Right atrium auricular region (tissue), 2 donors: ENCODE measurements around the gene PHF12. TPM values are rescaled to one million over a fixed set of nuclear protein-coding genes. Genes with fewer than 3 reads are reported as not detected.

Experiments
- DNase-seq: peaks from one replicate; pipeline ENCODE4 v3.0.0-alpha.2; 2019; ENCODE audit warnings: low spot score
- H3K27ac ChIP-seq, 2 donors: fragments of 200-600 bp; sonication (generic); 1 replicate in 1 of 2; 2 replicates in 1 of 2; pipeline ENCODE4 v1.5.1; 2016 to 2019
- H3K27me3 ChIP-seq, 2 donors: fragments of 200-600 bp; sonication (generic); one replicate each; pipeline versions ENCODE4 v1.5.1 to v1.6.0; 2017 to 2019
- H3K36me3 ChIP-seq: fragments of 200-600 bp; sonication (generic); one replicate; pipeline ENCODE4 v1.5.1; 2016
- H3K4me1 ChIP-seq, 2 donors: fragments of 200-600 bp; sonication (generic); one replicate each; pipeline versions ENCODE4 v1.5.1 to v1.6.0; 2017 to 2019
- H3K4me3 ChIP-seq, 2 donors: fragments of 200-600 bp; sonication (generic); 1 replicate in 1 of 2; 2 replicates in 1 of 2; pipeline ENCODE4 v1.5.1; 2017 to 2019; ENCODE audit warnings: mild to moderate bottlenecking in 1 of 2, moderate library complexity in 1 of 2
- H3K9me3 ChIP-seq, 2 donors: fragments of 200-600 bp; sonication (generic); one replicate each; pipeline ENCODE4 v1.5.1; 2019
- total RNA-seq, 2 donors: library from RNA; depleted of rRNA; stranded (reverse); fragments of >200 nt; gene quantifications; one replicate each; pipeline ENCODE4 v1.1.0, GENCODE V29; 2016
- TF ChIP-seq, protein P1 (sequence below), 2 donors: fragments of 200-600 bp; sonication (generic); IDR thresholded peaks; one replicate each; pipeline ENCODE4 v1.5.1; 2019; ENCODE audit warnings: antibody characterized with exemption in 2 of 2

Gene PHF12
- total RNA-seq, 2 donors from 2014 or later: 19.6 to 35.7 TPM

DNA sequence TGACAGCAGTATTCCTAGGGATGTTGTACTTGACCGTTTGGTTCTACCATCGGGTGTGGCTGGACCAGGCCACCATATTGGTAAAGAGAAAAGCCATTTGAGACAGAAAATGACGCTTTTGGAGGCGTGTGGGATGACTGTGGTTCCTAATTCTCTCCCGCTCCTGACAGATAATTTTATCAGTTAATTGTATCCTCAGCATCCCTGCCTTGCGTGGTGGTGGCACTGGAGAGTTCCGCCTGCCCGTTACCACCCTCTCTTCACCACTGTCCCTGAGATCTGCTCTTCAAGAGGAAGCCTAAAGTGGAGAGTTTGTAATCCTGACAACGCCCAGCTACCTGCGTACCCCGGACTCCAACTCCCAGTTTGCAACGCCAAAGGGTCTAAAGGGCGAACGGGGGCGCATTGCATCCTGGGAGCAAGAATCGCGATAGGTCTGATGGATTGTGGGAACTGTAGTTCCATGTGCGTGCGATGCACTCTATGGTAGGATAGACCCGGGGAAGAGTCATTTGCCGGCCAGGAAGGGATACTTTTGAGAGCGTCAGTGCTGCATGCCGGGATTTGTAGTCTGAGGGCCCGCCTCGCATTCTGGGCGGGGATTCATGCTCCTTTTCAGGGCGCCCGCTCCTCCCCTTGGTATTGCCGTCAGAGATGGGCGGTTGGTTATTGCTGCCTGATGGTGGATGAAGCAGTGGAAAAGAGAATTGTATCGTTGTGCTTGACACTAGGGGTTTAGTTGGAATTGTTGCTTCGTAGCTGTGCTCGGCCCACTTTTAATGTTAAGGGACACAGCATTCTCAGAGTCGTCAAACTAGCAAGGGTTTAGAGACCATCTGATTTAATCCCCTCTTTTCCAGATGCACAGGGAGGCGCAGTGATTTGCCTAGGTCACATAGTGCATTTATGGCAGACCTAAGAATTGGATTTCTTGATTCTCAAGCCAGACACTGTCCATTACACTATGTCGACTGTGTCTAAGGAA, 965 bp upstream of the PHF12 start:
- Histone ChIP-seq H3K36me3 (no peaks in the 10 kb centered on the region), H3K9me3 (no peaks in the 10 kb centered on the region), H3K4me3 (peak overlapping the region; percentile 59 to 98), H3K4me1 (peaks cover 0 to 32% of the 10 kb centered on the region in 2 donors), H3K27me3 (no peaks in the 10 kb centered on the region), H3K27ac (peak overlapping the region; percentile 98 to 99)
- DNase-seq: peak; percentile 99
- TF ChIP-seq, protein P1, sequence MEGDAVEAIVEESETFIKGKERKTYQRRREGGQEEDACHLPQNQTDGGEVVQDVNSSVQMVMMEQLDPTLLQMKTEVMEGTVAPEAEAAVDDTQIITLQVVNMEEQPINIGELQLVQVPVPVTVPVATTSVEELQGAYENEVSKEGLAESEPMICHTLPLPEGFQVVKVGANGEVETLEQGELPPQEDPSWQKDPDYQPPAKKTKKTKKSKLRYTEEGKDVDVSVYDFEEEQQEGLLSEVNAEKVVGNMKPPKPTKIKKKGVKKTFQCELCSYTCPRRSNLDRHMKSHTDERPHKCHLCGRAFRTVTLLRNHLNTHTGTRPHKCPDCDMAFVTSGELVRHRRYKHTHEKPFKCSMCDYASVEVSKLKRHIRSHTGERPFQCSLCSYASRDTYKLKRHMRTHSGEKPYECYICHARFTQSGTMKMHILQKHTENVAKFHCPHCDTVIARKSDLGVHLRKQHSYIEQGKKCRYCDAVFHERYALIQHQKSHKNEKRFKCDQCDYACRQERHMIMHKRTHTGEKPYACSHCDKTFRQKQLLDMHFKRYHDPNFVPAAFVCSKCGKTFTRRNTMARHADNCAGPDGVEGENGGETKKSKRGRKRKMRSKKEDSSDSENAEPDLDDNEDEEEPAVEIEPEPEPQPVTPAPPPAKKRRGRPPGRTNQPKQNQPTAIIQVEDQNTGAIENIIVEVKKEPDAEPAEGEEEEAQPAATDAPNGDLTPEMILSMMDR (IDR thresholded peaks at IDR 0.05): no peak

DNA sequence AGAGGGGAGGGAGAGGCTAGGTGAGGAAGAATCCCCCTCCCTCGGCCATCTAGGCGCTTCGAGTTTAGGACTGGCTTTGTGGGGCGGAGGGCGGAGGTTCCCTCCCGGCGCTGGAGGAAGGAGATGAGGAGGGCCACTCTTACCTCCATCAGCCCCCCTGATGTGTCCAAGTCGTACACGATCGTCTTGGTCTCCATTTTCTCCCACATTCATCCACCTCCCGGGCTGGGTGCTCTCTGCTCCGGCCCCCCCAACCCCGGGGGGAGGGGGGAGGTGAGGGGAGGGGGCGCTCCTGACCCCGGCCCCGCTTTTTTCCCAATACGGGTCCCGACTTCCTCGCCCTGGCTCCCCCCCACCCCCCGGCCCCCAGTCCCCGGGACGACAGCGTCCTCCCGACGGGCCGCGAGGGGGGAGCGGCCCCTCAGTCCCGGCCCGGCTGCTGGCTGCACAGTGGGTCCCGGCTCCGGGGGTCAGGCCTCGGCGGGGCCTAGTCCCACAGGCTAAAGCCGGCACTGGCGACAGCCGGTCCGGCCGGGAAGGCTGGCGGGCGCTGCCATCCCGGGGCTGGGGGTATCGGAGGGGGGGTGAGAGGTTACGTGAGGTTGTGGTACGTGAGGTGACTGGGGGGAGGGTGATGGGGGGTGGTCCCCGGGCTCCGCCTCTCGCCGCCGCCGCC, 428 bp downstream of the PHF12 start:
- Histone ChIP-seq H3K27ac (peak overlapping the region; percentile 91 to 95), H3K4me3 (peak overlapping the region; percentile 93 to 98), H3K36me3 (no peaks in the 10 kb centered on the region), H3K4me1 (peaks cover 0 to 46% of the 10 kb centered on the region in 2 donors), H3K9me3 (no peaks in the 10 kb centered on the region), H3K27me3 (no peaks in the 10 kb centered on the region)
- TF ChIP-seq, protein P1 (IDR thresholded peaks at IDR 0.05): no peak
- no peak for DNase-seq

GRCh38 chr17:28950017-28950751, 1.1 kb downstream of the PHF12 start:
- no peak for DNase-seq
- peak overlapping the region; percentile 91 to 95 for H3K27ac ChIP-seq
- no peaks in the 10 kb centered on the region for H3K36me3 ChIP-seq
- peak overlapping the region; percentile 93 to 98 for H3K4me3 ChIP-seq
- no peaks in the 10 kb centered on the region for H3K27me3 ChIP-seq
- peaks cover 0 to 53% of the 10 kb centered on the region in 2 donors for H3K4me1 ChIP-seq
- no peaks in the 10 kb centered on the region for H3K9me3 ChIP-seq
- TF ChIP-seq, protein P1 (IDR thresholded peaks at IDR 0.05): no peak

- H3K36me3 ChIP-seq: no peaks in the 10 kb centered on the region
- no peak for DNase-seq
- H3K27ac ChIP-seq: peak overlapping the region; percentile 91 to 95
- H3K4me1 ChIP-seq: peaks cover 0 to 61% of the 10 kb centered on the region in 2 donors
- peak overlapping the region; percentile 93 to 98 for H3K4me3 ChIP-seq
- no peaks in the 10 kb centered on the region for H3K9me3 ChIP-seq
- H3K27me3 ChIP-seq: no peaks in the 10 kb centered on the region
- TF ChIP-seq, protein P1 (IDR thresholded peaks at IDR 0.05): peak in 1 of 2 donors; percentile 7
These were observed 1.9 kb downstream of the PHF12 start for GRCh38 chr17:28949185-28950016.

DNA sequence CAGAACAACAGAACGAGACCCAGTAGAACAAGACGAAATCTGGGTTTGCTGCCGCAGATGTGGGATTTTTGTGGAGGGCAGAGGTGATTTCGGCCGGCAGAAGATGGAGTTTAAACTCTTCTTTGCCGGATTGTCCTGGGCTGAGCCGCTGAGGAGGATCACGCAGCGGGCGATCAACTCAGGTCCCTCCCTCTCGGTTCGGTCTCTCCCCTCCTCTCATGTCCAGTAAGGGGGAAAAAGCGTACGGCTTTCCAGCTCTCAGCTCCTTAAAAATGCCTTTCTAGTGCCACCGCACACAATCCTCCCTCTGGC, 2.5 kb downstream of the PHF12 start:
- H3K27me3 ChIP-seq: no peaks in the 10 kb centered on the region
- no peak for DNase-seq
- H3K36me3 ChIP-seq: no peaks in the 10 kb centered on the region
- peak overlapping the region; percentile 91 to 95 for H3K27ac ChIP-seq
- TF ChIP-seq, protein P1 (IDR thresholded peaks at IDR 0.05): no peak
- H3K9me3 ChIP-seq: no peaks in the 10 kb centered on the region
- H3K4me3 ChIP-seq: peak overlapping the region; percentile 93 to 98
- peaks cover 0 to 66% of the 10 kb centered on the region in 2 donors for H3K4me1 ChIP-seq
